Hematopoietic multipotent progenitor cell treated with erythropoietin and hydrocortisone succinate and interleukin-3 and kit ligand, for 17 days (in vitro differentiated cells): ENCODE measurements around the gene REPS1.
"Not testable (repeated sequence)": the region's sequence is repeated elsewhere in the genome, so short reads cannot be mapped to it uniquely, and the experiment has no call there.

ENCODE experiments used
- DNase-seq: peaks from one replicate; pipeline ENCODE4 v3.0.0-alpha.2; 2015; ENCODE audit warnings: low spot score

Gene REPS1

DNA sequence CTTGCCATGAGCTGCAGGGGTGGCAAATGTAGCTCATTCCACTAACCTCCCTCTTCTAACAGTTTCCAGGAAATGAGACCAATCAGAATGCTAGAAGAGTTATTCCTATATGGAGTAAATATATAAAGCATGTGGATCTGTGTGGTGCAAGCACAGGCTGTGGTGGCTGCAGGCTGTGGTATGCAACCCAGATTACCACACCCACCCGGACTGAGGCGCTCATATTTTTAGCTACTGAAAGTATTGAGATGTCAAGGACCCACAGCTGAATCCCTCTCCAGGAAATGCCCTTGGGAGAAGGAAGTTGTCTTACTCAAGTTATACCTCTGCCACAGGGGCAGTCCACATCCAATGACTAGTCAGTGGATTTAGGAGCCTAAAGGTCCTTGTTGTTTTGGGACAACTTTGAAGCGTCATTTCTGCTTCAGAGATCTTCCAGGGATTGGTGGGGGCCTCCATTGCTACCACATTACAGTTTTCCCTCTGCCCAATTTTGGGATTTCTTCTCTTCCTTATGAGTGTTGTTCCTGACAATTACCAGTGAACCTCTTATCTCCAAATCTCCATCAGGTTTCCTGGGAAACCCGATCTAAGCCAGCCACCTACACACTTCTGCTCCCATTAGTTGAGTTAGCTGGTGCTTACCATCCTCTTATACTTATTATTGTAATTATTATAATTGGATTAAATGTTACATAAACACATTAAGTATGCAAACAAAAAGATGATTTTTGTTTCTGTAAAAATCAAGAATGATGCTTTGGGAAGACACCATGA, 12.1 kb upstream of the REPS1 start:
- DNase-seq: no peak

- DNase-seq: no peak
Measured at GRCh38 chr6:138997136-138997535, 9.1 kb upstream of the REPS1 start.

- DNase-seq: no peak
Measured at GRCh38 chr6:138996524-138996923, 8.5 kb upstream of the REPS1 start.

DNA sequence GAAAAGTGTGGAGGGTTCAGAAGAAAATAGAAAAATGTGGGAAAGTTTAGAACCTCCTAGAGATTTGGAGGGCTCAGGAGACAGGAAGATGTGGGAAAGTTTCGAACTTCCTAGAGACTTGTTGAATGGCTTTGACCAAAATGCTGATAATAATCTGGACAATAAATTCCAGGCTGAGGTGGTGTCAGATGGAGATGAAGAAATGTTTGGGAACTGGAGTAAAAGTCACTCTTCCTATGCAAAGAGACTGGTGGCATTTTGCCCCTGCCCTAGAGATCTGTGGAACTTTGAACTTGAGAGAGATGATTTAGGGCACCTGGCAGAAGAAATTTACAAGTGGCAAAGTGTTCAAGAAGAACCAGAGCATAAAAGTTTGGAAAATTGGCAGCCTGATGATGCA, 5.4 kb upstream of the REPS1 start:
- DNase-seq: not testable (repeated sequence)

GRCh38 chr6:138992965-138993364, 4.9 kb upstream of the REPS1 start:
- not testable (repeated sequence) for DNase-seq

DNA sequence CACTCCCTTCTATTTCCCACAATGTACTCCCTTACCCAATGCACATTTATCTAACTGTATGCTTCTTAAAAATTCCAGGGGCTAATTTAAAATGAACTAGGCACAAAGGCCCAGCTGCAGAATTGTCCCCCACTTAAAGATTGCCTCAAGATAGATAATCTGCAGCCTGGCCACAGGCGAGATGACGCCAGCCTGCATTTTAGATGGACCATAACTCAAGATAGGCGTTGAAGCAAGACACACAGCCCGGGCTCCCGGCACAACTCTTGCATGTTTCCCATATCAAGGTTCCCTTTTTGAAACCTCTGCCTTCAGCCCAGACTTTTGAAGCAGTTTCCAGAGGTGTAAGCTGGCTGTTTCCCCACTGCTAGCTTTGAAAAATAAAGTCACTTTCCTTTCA, 3.2 kb upstream of the REPS1 start:
- no peak for DNase-seq

DNA sequence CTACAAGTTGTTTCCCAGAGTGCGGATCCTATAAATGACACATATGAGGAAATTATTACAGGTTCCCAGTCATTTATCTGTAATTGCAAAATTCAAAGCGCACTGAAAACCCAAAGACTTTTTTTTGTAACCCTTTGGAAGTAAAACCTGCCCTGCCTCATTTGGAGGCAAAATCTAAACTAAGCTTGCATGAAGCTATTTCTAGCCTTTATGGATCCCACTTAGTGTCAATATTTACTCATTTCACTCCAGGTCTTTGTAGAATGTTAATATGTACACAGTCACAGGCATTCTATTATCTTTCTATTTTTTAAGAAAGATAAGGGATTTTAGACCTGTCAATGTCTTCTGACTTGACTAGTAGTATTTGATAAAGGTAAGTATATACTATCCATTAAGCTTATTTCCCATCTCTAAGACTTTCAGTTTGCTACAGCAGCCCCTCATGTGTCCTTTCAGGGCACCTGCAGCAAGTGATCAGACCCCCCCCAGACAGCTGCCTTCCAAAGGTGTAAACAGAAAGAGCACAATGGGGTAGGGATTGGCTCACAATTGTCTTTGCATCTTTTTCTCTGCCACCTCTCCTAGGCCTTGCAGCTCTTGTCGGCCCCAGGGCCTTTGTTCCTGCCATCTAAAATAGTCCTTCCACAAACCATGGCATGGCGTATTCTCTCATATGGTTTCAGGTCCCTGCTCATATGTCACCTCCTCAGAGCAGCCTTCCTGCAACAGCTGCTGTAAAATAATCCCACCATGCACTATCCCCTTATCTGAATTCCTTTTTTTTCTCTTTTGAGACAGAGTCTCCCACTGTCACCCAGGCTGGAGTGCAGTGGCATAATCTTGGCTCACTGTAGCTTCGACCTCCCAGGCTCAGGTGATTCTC, 1.3 kb upstream of the REPS1 start:
- DNase-seq: no peak

GRCh38 chr6:138988469-138988834, 399 bp upstream of the REPS1 start:
- no peak for DNase-seq

DNA sequence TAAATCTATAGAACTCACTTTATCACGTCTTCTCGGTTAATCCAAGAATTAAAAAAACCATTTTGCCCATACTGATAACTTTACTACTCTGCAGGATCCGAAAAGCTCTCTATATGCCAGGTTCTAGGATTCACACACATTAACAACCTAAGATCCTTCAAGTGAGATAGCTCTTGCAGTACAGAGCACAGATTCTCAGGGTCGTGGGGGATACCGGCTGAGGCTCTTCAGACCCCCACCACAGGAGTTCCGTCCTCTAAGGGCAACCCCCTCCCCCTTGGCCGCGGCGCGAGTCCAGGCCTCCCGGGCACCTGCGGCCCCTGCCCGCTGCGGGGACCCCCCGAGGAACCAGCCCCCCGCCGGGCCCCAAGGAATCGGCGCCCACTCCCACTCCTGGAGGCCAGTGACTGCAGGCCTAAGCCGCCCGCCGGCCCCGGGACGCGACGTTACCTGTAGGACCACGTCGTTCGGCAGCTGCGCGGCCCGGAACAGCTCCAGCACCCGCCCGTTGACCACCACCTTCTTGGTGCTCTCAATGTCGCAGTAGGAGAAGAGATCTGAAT, 892 bp downstream of the REPS1 start:
- DNase-seq: no peak

- peak; percentile 18 for DNase-seq
Measured at GRCh38 chr6:138986578-138986977, 1.5 kb downstream of the REPS1 start.

DNA sequence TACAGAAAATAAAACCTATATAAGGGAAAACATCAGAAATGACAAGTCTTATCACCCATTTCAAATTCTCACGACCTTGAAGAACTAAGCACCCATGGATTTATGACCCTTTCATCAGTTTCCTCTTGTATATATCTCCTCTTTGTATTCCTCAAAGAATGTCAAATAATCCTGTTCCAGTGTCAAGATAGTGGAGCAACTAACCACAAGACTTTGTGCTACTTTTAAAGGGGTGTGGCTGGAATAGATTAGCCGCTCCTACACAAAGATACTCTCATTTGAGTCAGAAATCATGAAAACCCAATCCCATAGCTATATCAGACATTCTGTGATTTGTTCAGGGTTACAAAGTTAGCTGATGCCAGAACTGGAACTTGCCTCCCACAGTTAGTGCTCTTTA, 6.6 kb downstream of the REPS1 start:
- DNase-seq: no peak

DNA sequence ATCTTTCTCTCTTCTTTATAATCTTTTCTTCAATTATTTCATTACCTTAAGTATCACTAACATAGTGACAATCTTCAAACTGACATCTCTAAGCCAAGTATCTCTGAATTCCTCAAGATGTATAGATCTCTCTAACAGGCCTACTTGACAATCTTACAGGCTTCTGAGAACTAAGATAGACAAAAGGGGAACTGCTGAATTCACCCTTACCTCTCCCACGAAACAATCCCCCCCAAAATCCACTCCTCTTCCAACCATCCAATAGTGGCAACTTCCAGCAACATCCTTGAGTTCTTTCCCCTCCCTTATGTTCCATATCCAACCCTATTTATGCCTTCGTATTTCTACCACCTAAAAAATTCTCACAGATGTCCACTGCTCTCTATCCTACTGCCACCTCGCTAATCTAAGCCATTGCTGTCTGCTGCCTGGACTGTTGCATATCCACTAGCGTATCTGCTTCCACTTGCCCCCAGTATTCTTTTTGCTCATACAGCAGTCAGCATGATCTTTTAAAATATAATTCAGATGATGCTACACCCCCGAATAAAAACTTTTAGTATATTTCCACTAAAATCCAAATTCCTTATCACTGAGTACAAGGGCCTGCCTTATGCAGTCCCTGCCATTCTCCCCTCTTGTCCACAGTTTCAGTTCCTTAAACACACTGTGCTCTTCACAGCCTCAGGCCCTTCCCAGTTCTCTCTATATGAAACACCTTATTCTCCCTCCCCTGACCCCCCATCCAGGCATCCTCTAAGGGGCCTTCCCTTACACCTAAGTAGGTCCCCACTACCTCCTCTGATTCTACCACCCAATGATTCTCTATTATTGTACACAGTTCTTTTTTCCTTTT, 8.0 kb downstream of the REPS1 start:
- DNase-seq: no peak

GRCh38 chr6:138979365-138979764, 8.7 kb downstream of the REPS1 start:
- DNase-seq: no peak

DNA sequence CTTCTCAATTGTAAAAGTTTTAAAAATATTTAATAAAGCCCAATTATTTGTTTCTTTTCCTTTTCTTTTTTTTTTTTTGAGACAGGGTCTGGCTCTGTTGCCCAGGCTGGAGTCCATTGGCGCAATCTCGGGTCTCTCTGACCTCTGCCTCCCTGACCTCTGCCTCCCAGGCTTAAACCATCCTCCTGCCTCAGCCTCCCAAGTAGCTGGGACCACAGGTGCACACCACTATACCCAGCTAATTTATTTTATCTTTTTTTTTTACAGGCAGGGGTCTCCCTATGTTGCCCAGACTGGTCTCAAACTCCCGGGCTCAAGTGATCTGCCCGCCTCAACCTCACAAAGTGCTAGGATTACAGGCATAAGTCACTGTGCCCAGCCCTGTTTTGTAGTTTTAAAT, 9.8 kb downstream of the REPS1 start:
- no peak for DNase-seq

GRCh38 chr6:138977646-138978167, 10.3 kb downstream of the REPS1 start:
- no peak for DNase-seq

DNA sequence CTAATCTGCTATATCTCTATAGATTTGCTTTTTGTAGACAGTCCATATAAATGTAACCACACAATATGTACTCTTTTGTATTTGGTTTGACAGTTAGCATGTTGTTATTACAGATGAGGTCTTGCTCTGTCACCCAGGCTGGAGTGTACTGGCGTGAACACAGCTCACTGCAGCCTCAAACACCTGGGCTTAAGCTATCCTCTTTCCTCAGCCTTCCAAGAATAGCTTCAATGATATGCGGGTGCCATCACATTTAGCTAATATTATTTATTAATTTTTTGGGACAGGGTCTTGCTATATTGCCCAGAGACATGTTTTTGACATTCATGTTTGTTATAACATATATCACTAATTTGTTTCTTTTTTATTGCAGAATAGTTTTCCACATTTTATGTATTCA, 10.8 kb downstream of the REPS1 start:
- no peak for DNase-seq

DNA sequence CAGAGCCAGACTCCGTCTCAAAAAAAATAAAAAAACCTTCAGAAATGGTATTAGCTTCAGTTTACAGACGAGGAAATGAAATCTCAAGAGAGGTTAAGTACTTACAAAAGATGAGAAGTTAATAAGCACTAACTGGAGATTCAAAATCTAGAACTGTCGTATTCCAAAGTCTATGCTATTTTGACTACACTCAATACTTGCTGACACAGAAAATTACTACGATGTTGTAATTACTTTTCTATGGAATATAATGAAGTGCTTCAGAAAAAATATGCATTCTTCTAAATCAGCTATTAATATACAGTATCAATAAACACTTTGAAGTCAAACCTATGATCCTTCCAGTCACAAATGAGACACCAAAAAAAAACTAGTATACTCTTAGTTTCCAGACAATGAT, 12.2 kb downstream of the REPS1 start:
- DNase-seq: no peak

DNA sequence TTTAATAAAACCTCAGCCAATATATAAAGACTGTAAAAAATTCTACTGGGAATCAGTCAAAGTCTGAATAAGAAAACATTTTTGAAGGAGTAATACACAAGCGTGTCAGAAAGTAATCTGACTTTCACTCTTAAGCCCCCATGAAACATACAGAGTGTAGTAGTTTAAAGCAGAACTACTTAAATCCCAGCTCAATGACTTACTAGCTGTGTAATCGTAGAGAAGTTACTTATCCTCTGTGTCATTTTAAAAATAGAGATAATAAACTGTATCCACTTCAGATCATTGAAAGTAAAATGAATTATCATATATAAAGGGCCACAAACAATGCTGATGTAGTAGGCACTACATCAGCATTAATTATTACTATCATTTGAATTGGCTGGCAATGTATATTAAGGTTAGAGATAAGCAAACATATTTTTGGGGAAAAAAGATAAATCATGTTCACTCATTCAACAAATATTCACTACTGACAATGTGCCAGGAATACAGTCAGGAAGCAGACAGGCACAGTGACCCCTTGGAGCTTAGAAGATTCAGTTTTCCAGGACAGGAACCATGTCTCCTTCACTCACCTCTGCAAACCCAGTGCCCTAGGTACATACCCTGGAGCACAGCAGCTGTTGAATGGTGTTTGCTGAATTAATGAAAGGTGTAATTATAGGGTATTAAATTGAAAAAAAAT, 14.4 kb downstream of the REPS1 start:
- no peak for DNase-seq

- no peak for DNase-seq
Measured at GRCh38 chr6:138972226-138972665, 15.8 kb downstream of the REPS1 start.

- DNase-seq: no peak
Measured at GRCh38 chr6:138971601-138972000, 16.5 kb downstream of the REPS1 start.

DNA sequence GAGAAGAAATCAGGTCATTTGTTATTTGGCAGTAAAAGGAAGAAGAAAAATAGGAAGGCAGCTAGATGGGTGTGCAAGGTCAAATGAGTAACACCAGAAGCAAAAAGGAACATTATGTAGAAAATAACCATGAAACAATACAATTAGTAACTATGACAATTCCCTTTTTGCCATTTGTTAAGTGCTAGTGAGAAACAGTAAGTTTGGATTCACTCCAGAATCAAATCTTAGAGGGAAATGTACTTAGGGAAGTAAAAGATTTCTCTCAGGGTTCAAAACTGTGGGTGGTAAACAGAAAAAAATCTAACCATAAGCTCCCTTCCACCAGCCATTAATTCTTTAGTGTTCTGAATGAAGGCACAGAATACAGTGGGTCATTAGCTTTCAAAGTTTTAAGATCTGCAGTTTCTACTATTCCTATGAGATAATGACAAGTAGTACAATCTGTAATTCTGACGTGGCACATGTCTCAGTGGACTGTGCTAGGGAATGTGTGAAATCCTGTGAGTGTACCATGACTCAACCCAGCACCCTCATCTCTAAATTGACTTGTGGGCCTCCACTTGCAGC, 17.1 kb downstream of the REPS1 start:
- DNase-seq: no peak
